ENCODE results near the gene LRRK2.

DNA sequence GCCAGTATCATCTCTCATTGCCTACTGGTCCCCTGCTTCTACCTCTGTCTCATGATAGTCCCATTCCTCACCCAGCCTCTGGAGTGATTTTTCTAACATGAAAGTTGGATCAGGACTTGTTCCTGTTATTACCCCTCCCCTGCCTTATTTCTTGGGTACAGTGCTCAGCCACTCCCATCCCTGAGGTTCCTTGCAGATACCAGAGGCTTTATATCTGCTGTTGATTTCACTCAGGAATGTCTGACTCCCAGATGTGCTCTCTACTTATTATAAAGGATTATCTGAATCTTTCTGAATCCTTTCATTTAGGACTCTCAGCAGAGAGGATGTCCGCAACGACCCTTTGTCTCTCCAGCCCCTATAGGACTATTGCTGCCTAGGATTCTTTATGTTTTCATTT, 111.2 kb downstream of the LRRK2 start:
- TF ChIP-seq, protein P1, sequence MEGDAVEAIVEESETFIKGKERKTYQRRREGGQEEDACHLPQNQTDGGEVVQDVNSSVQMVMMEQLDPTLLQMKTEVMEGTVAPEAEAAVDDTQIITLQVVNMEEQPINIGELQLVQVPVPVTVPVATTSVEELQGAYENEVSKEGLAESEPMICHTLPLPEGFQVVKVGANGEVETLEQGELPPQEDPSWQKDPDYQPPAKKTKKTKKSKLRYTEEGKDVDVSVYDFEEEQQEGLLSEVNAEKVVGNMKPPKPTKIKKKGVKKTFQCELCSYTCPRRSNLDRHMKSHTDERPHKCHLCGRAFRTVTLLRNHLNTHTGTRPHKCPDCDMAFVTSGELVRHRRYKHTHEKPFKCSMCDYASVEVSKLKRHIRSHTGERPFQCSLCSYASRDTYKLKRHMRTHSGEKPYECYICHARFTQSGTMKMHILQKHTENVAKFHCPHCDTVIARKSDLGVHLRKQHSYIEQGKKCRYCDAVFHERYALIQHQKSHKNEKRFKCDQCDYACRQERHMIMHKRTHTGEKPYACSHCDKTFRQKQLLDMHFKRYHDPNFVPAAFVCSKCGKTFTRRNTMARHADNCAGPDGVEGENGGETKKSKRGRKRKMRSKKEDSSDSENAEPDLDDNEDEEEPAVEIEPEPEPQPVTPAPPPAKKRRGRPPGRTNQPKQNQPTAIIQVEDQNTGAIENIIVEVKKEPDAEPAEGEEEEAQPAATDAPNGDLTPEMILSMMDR (IDR thresholded peaks at IDR 0.05; ENCODE audit: low read depth, low read length, poor library complexity, severe bottlenecking), result no peak
- no peak for TF ChIP-seq EZH2phosphoT487 (IDR thresholded peaks at IDR 0.05; ENCODE audit: borderline replicate concordance, low read length)
